NCI-H526 (cell line): ENCODE data around the gene CTNNBL1.
"Not testable (repeated sequence)": the region's sequence is repeated elsewhere in the genome, so short reads cannot be mapped to it uniquely, and the experiment has no call there.

Source experiments
- DNase-seq, 2 experiments: peaks; one replicate each; lab custom pipeline; 2025; lab: John Stamatoyannopoulos, UW

The CTNNBL1 gene

GRCh38 chr20:37677969-37678861 lies 15.6 kb upstream of the CTNNBL1 start:
- DNase-seq, result no peak

- not testable (repeated sequence) for DNase-seq
Measured at GRCh38 chr20:37679751-37680150, 14.1 kb upstream of the CTNNBL1 start.

DNA sequence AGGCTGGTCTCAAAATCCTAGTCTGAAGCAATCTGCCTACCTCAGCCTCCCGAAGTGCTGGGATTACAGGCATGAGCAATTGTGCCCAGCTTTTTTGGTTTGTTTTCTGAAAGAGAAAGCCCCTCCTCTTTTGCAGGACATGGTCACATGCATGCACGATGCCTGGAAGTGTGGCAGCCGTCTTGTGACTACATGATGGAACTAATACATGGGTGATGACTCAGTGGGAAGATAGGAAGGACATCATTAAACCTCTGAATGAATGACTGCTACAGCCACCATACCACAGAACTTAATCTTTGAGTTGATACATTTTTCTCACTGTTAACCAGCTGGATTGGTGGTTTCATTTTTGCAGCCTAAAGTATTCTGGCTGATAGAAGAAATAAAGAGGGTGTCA lies 13.4 kb upstream of the CTNNBL1 start:
- no peak for DNase-seq

- no peak for DNase-seq
Measured at GRCh38 chr20:37681384-37682112, 12.3 kb upstream of the CTNNBL1 start.

DNA sequence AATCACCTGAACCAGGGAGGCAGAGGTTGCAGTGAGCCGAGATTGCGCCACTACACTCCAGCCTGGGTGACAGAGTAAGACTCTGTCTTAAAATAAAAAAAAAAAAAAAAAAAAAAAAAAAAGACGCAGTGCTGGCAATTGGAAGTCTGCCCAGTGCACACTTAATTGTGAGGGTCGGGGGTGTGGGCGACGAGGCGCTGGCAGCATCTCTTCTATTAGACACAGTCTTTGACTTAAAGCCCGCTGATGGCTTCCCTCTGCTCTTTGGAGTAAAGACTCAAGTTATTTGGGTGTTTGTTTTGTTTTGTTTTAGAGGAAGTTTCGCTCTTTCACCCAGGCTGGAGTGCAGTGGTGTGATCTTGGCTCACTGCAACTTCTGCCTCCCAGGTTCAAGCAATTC lies 10.7 kb upstream of the CTNNBL1 start:
- not testable (repeated sequence) for DNase-seq

DNA sequence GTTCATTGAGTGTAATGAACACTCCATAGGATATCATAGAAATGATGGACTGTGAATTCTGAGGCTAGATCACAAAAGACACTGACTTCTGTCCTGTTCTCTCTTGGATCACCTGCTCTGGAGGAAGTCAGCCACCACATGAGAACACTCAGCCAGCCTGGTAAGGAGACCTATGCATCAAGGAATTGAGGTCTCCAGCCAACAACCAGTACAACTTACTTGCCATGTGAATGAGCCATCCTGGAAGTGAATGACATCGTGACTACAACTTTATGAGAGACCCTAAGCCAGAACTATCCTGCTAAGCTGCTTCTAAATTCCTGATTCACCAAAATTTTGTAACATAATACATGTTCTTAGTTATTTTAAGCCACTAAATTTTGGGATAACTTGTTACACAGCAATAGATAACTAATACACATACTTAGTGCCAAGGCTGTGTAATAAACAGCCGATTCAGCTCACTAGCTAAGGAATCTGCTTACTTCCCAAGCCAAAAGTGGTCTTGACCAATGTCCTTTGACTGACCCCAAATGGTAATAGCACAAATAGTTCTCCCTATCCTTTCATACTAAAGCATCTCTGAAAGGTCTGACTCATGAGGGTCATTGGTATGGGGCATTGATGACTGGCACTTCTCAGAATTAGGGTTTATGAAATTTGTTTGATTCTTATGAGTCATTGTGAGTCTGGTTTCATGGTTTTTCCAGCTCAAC lies 6.9 kb upstream of the CTNNBL1 start:
- no peak for DNase-seq

DNA sequence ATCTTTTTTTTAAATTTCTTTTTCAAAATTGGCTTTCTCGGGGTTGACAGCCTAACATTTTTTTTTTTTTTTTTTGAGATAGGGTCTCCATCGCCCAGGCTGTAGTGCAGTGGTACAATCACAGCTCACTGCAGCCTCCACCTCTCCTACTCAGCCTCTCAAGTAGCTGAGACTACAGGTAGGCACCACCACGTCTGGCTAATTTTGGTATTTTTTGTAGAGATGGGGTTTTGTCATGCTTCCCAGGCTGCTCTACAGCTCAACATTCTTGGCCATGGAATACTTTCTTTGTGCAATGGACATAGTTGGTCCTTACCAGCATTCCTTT lies 6.4 kb upstream of the CTNNBL1 start:
- DNase-seq, result no peak

- no peak for DNase-seq
Measured at GRCh38 chr20:37688093-37688492, 5.7 kb upstream of the CTNNBL1 start.

- DNase-seq, result peak; percentile 38 to 66
Measured at GRCh38 chr20:37690626-37691369, 3.0 kb upstream of the CTNNBL1 start.

DNA sequence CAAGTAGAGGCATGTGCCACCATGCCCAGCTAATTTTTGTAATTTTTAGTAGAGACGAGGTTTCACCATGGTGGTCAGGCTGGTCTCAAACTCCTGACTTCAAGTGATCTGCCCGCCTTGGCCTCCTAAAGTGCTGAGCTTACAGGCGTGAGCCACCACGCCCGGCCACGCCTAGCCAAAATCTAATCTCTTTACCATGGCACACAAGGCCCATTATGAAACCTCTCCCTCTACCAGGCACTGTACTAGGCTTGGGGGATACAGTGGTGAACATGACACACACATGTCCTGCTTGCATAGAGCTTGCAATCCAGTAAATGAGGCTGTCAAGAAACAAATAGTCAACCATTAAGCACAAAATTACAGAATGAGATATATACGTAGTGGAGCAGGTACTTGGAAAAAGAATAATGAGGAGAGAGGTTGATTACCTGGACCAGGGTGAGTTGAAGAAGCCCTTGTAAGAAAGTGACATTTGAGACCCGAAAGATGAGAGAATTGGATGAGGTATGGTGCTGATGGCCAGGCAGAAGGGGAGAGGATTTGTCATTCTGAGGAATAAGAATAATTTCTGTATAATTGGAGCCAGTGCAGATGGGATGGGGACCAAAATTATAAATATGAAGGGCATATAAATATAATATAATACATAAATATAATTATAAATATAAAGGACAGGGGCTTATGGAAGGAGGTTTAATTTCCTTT lies 1.2 kb upstream of the CTNNBL1 start:
- DNase-seq, result no peak

GRCh38 chr20:37693242-37693634 lies 592 bp upstream of the CTNNBL1 start:
- DNase-seq, result no peak

GRCh38 chr20:37695684-37696342 lies 2.0 kb downstream of the CTNNBL1 start:
- DNase-seq, result no peak

DNA sequence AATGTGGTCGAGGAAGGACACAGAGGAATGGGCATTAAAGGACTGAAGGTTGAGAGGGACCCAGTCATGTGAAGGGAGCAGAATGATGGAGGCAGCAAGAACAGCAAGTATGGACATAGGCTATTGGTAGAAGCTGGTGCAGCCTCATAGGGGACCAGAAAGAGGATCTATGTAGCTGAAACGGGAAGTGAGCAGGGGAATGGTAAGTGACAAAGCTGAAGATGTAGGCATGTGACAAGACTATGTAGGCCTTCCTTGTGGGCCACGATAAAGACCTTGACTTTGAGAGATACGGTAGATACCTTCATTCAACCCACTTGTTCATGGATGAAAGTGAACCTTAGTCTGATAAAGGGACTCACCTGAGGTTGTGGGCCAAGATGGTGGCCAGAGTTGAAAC lies 3.5 kb downstream of the CTNNBL1 start:
- DNase-seq, result no peak

GRCh38 chr20:37699202-37699601 lies 5.4 kb downstream of the CTNNBL1 start:
- no peak for DNase-seq

- no peak for DNase-seq
Measured at GRCh38 chr20:37700301-37700700, 6.5 kb downstream of the CTNNBL1 start.

DNA sequence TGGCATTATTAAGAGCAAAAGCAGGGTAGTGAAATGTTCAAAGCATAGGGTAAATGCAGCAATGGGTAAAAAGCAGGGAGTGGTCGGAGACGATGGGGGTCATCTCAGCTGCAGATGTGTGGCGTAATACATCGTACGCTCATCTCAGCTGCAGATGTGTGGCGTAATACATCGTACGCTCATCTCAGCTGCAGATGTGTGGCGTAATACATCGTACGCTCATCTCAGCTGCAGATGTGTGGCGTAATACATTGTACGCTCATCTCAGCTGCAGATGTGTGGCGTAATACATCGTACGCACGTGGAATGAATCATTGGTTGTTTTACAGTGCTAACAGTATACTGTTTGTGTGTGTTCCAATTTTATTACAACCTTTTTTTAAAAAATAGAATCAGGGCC lies 7.8 kb downstream of the CTNNBL1 start:
- DNase-seq, result not testable (repeated sequence)

DNA sequence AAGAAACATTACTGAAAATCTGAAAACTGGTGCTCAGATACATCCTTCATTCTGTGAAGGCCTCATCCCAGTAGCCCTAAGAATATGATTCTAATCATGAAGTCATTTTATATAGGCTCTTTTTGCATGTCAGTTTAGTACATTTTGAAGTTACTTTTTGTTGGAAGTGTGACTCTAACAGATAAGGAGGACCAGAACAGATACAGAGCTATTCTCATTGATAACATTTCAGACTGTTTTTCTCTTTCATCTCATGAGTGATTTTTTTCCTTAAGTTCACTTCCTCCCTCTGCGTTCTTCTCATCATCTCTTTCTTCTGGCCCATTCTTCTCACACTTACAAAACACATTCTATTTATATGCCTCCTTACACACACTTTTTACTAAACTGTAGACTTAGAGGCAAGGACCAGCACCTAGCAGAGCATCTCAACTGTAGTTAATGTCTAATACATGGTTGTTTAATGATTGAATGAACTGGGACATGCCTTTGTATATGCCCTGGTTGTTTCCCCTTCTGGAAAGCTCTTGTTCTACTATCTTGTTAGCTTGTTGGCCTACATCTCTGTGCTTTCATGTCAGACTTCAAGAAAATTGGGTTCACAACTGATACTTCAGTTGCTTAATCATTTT lies 8.7 kb downstream of the CTNNBL1 start:
- no peak for DNase-seq

GRCh38 chr20:37703035-37703845 lies 9.4 kb downstream of the CTNNBL1 start:
- no peak for DNase-seq

GRCh38 chr20:37704955-37705354 lies 11.1 kb downstream of the CTNNBL1 start:
- no peak for DNase-seq

DNA sequence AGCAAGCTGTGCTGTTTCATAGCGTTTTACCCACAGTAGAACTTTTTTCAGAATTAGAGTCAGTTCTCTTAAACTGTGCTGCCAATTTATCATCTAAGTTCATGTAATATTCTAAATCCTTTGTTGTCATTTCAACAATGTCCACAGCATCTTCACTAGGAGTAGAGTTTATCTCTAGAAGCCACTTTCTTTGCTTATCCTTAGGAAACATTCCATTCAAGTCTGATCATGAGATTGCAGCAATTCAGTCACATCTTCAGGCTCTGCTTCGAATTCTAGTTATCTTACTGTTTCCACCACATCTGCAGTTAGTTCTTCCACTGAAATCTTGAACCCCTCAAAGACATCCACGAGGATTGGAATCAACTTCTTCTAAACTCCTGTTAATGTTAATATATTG lies 12.5 kb downstream of the CTNNBL1 start:
- no peak for DNase-seq
